GM23248 (cell line): ENCODE data around the gene PEAK1. TPM values are rescaled to one million over a fixed set of nuclear protein-coding genes. Genes with fewer than 3 reads are reported as not detected.
A peak's percentile ranks its signal among the peaks of the same experiment; 100 is the strongest.

ENCODE experiments used
- DNase-seq: peaks from one replicate; pipeline ENCODE4 v3.0.0-alpha.2; 2015
- H2AFZ ChIP-seq: fragments of 200-600 bp; sonication (generic); 2 replicates; pipeline ENCODE4 v1.6.1; 2016; ENCODE audit warnings: antibody characterized with exemption
- H3F3A ChIP-seq: fragments of 200-600 bp; sonication (generic); 2 replicates; pipeline ENCODE4 v1.6.1; 2016; ENCODE audit warnings: mild to moderate bottlenecking, antibody characterized with exemption, mixed run types; ENCODE audit not compliant: insufficient read depth
- H3K27ac ChIP-seq: fragments of 200-600 bp; sonication (generic); 2 replicates; pipeline ENCODE4 v1.5.1; 2016; ENCODE audit warnings: mild to moderate bottlenecking
- H3K27me3 ChIP-seq: fragments of 200-600 bp; sonication (generic); replicated peaks from 2 replicates; pipeline ENCODE4 v1.6.1; 2016; ENCODE audit warnings: mild to moderate bottlenecking; ENCODE audit not compliant: insufficient read depth
- H3K36me3 ChIP-seq: fragments of 200-600 bp; sonication (generic); 2 replicates; pipeline ENCODE4 v1.6.1; 2016; ENCODE audit warnings: low read depth, mild to moderate bottlenecking
- H3K4me1 ChIP-seq: fragments of 200-600 bp; sonication (generic); 2 replicates; pipeline ENCODE4 v1.6.1; 2016; ENCODE audit warnings: mild to moderate bottlenecking; ENCODE audit not compliant: insufficient read depth
- H3K4me2 ChIP-seq: fragments of 200-600 bp; sonication (generic); one replicate; pipeline ENCODE4 v1.6.1; 2016; ENCODE audit warnings: mild to moderate bottlenecking; ENCODE audit not compliant: unreplicated experiment
- H3K4me3 ChIP-seq: fragments of 200-600 bp; sonication (generic); 2 replicates; pipeline ENCODE4 v1.5.1; 2016; ENCODE audit warnings: mild to moderate bottlenecking
- H3K79me2 ChIP-seq: fragments of 200-600 bp; sonication (generic); 2 replicates; pipeline ENCODE4 v1.6.1; 2016; ENCODE audit warnings: mild to moderate bottlenecking; ENCODE audit not compliant: insufficient read depth
- H3K9ac ChIP-seq: fragments of 200-600 bp; sonication (generic); 2 replicates; pipeline ENCODE4 v1.6.1; 2016; ENCODE audit warnings: mild to moderate bottlenecking
- H3K9me2 ChIP-seq: fragments of 200-600 bp; sonication (generic); 2 replicates; pipeline ENCODE4 v1.6.1; 2016; ENCODE audit warnings: mixed run types, mild to moderate bottlenecking, moderate library complexity; ENCODE audit not compliant: insufficient read depth
- H3K9me3 ChIP-seq: fragments of 200-600 bp; sonication (generic); one replicate; pipeline ENCODE4 v1.6.1; 2017; ENCODE audit warnings: low read depth
- H4K20me1 ChIP-seq: fragments of 200-600 bp; sonication (generic); 2 replicates; pipeline ENCODE4 v1.6.0; 2016; ENCODE audit not compliant: insufficient read depth
- EZH2 ChIP-seq: fragments of 200-600 bp; sonication (generic); IDR thresholded peaks from 2 replicates; pipeline ENCODE4 v1.6.1; 2018; ENCODE audit warnings: antibody characterized with exemption, mild to moderate bottlenecking; ENCODE audit not compliant: insufficient read depth, poor library complexity, severe bottlenecking
- EZH2phosphoT487 ChIP-seq: fragments of 200-600 bp; sonication (generic); IDR thresholded peaks from 2 replicates; pipeline ENCODE4 v1.6.1; 2018; ENCODE audit warnings: antibody characterized with exemption, moderate library complexity, mild to moderate bottlenecking, low read depth; ENCODE audit not compliant: insufficient read depth
- WGBS, 2 experiments: methylation state at CpG; one replicate each; pipeline ENCODE4 v1.1.6; 2015 to 2017; ENCODE audit warnings: low lambda C conversion rate in 2 of 2, low coverage in 1 of 2; ENCODE audit errors: missing lambda C conversion rate in 2 of 2; 5-methylcytosine and 5-hydroxymethylcytosine counted together
- in situ Hi-C: fragments of 300-500 bp; cut with MboI; formaldehyde crosslinking; loops from 2 replicates; pipeline ENCODE4 v1.15.0; 2020
- polyA plus RNA-seq: library from polyadenylated mRNA; unstranded; fragments of >200 nt; fragmentation: Nextera tagmentation; extraction: Ambion mirVana; gene quantifications from 2 replicates; pipeline ENCODE4 v1.2.1, GENCODE V29; 2016
- total RNA-seq: library from RNA; depleted of rRNA; stranded (reverse); fragments of >200 nt; shearing (Covaris generic); gene quantifications from 2 replicates; pipeline ENCODE4 v1.2.3, GENCODE V29; 2014

PEAK1 gene
- total and polyA plus RNA-seq, 2 experiments from 2014 or later = 22.4 to 74.5 TPM

GRCh38 chr15:77118882-77119321 is 301.0 kb downstream of the PEAK1 start:
- H2AFZ ChIP-seq = no peak overlapping the region
- DNase-seq = peak; percentile 82
- peaks cover 59% of the 10 kb centered on the region for H3K79me2 ChIP-seq
- 23 to 25% methylated on average over 3 of the region's 3 CpGs for WGBS, 2 experiments
- in situ Hi-C loops = loop anchor here (10.0 kb wide), 1 partner anchor 416 kb away; no protein-coding TSS in a partner anchor
- H3K9me2 ChIP-seq = no peaks in the 10 kb centered on the region
- peak overlapping the region; percentile 61 for H3K4me2 ChIP-seq
- peaks cover 21% of the 10 kb centered on the region for H3K4me1 ChIP-seq
- H3K27me3 ChIP-seq = no peaks in the 10 kb centered on the region
- 0 out of 2 replicates have a peak overlapping the region, but pooled peaks have one; percentile 4 for H3K9ac ChIP-seq
- H3K9me3 ChIP-seq = no peaks in the 10 kb centered on the region
- peak overlapping the region; percentile 21 for H3K27ac ChIP-seq
- H3K4me3 ChIP-seq = no peak overlapping the region
- TF ChIP-seq EZH2phosphoT487 (no peak), EZH2 (no peak)
- H4K20me1 ChIP-seq = no peaks in the 10 kb centered on the region
- H3F3A ChIP-seq = peaks cover 18% of the 10 kb centered on the region
- no peaks in the 10 kb centered on the region; the same call in 1 of the 2 replicates for H3K36me3 ChIP-seq

GRCh38 chr15:77115179-77115578 is 304.7 kb downstream of the PEAK1 start:
- peaks cover 30% of the 10 kb centered on the region for H3K79me2 ChIP-seq
- H3K4me3 ChIP-seq = no peak overlapping the region
- no peaks in the 10 kb centered on the region for H4K20me1 ChIP-seq
- H3K9ac ChIP-seq = no peak overlapping the region
- no peaks in the 10 kb centered on the region for H3K9me3 ChIP-seq
- peaks cover 27% of the 10 kb centered on the region for H3K4me1 ChIP-seq
- 92% methylated on average over 4 of the region's 4 CpGs for WGBS, 2 experiments
- peaks cover 13% of the 10 kb centered on the region for H3F3A ChIP-seq
- H3K36me3 ChIP-seq = peaks cover 14% of the 10 kb centered on the region
- in situ Hi-C loops = loop anchor here (10.0 kb wide), 1 partner anchor 420 kb away; no protein-coding TSS in a partner anchor
- no peak for DNase-seq
- no peak overlapping the region for H3K4me2 ChIP-seq
- H3K9me2 ChIP-seq = no peaks in the 10 kb centered on the region
- no peak for TF ChIP-seq EZH2phosphoT487
- no peak for TF ChIP-seq EZH2
- no peak overlapping the region for H2AFZ ChIP-seq
- no peaks in the 10 kb centered on the region for H3K27me3 ChIP-seq
- H3K27ac ChIP-seq = no peak overlapping the region

- H3K9me3 ChIP-seq = no peaks in the 10 kb centered on the region
- H4K20me1 ChIP-seq = no peaks in the 10 kb centered on the region
- no peak overlapping the region for H3K27ac ChIP-seq
- peaks cover 5% of the 10 kb centered on the region; the same call in 1 of the 2 replicates for H3F3A ChIP-seq
- WGBS, 2 experiments = 60 to 63% methylated on average over 2 of the region's 2 CpGs
- no peaks in the 10 kb centered on the region for H3K9me2 ChIP-seq
- no peak overlapping the region for H2AFZ ChIP-seq
- H3K36me3 ChIP-seq = peaks cover 14% of the 10 kb centered on the region
- in situ Hi-C loops = loop anchor here (10.0 kb wide), 1 partner anchor 422 kb away; no protein-coding TSS in a partner anchor
- TF ChIP-seq EZH2phosphoT487 (no peak), EZH2 (no peak)
- H3K4me3 ChIP-seq = no peak overlapping the region
- H3K79me2 ChIP-seq = peaks cover 21% of the 10 kb centered on the region; the same call in 1 of the 2 replicates
- H3K4me2 ChIP-seq = peak overlapping the region; percentile 4
- H3K9ac ChIP-seq = no peak overlapping the region
- peaks cover 7% of the 10 kb centered on the region; the same call in 1 of the 2 replicates for H3K4me1 ChIP-seq
- peak; percentile 52 for DNase-seq
- no peaks in the 10 kb centered on the region for H3K27me3 ChIP-seq
Observed at GRCh38 chr15:77112838-77113504, 306.9 kb downstream of the PEAK1 start.

- H3F3A ChIP-seq = peaks cover 5% of the 10 kb centered on the region; the same call in 1 of the 2 replicates
- no peaks in the 10 kb centered on the region for H3K9me2 ChIP-seq
- H3K4me3 ChIP-seq = no peak overlapping the region
- no peaks in the 10 kb centered on the region for H3K27me3 ChIP-seq
- in situ Hi-C loops = loop anchor here (10.0 kb wide), 1 partner anchor 423 kb away; no protein-coding TSS in a partner anchor
- no peak overlapping the region for H2AFZ ChIP-seq
- WGBS, 2 experiments = 95 to 96% methylated on average over 3 of the region's 3 CpGs
- H3K9me3 ChIP-seq = no peaks in the 10 kb centered on the region
- H3K4me2 ChIP-seq = no peak overlapping the region
- no peak overlapping the region for H3K9ac ChIP-seq
- H3K27ac ChIP-seq = no peak overlapping the region
- peaks cover 10% of the 10 kb centered on the region; the same call in 1 of the 2 replicates for H3K79me2 ChIP-seq
- no peak for DNase-seq
- peaks cover 7% of the 10 kb centered on the region; the same call in 1 of the 2 replicates for H3K4me1 ChIP-seq
- no peaks in the 10 kb centered on the region for H4K20me1 ChIP-seq
- peaks cover 14% of the 10 kb centered on the region for H3K36me3 ChIP-seq
- TF ChIP-seq EZH2phosphoT487 = no peak
- TF ChIP-seq EZH2 = no peak
Observed at GRCh38 chr15:77111789-77112188, 308.1 kb downstream of the PEAK1 start.
